Endothelial cell (in vitro differentiated cells): ENCODE results near the gene ALDOA. TPM values are rescaled to one million over a fixed set of nuclear protein-coding genes. Genes with fewer than 3 reads are reported as not detected.

Experiments
- DNase-seq: peaks from one replicate; pipeline ENCODE4 v3.0.0; 2021; ENCODE audit warnings: low spot score
- H3K27ac Mint-ChIP-seq: one replicate; pipeline ENCODE4 v1.8.0; 2021; ENCODE audit warnings: mixed read lengths, inconsistent platforms; ENCODE audit not compliant: unreplicated experiment
- H3K27me3 Mint-ChIP-seq: one replicate; pipeline ENCODE4 v1.8.0; 2021; ENCODE audit warnings: mild to moderate bottlenecking, moderate library complexity, mixed read lengths, inconsistent platforms; ENCODE audit not compliant: unreplicated experiment
- H3K36me3 Mint-ChIP-seq: one replicate; pipeline ENCODE4 v1.8.0; 2021; ENCODE audit warnings: mild to moderate bottlenecking, low read depth, mixed read lengths, inconsistent platforms; ENCODE audit not compliant: unreplicated experiment
- H3K4me1 Mint-ChIP-seq: one replicate; pipeline ENCODE4 v1.8.0; 2021; ENCODE audit warnings: mild to moderate bottlenecking, mixed read lengths, inconsistent platforms; ENCODE audit not compliant: unreplicated experiment
- H3K4me3 Mint-ChIP-seq: one replicate; pipeline ENCODE4 v1.8.0; 2021; ENCODE audit warnings: mild to moderate bottlenecking, mixed read lengths, inconsistent platforms; ENCODE audit not compliant: unreplicated experiment
- H3K9me3 Mint-ChIP-seq: one replicate; pipeline ENCODE4 v1.8.0; 2021; ENCODE audit warnings: mixed read lengths, inconsistent platforms; ENCODE audit not compliant: unreplicated experiment
- total RNA-seq: library from RNA; stranded (reverse); fragmentation: NEBNext Ultra II Directional; extraction: Animal tissue kit (Norgen Biotek cat#: 25700); gene quantifications from one replicate; pipeline ENCODE4 v1.2.1, GENCODE V29; 2021; ENCODE audit not compliant: unreplicated experiment
- TF ChIP-seq, protein P1 (sequence below): fragments of 200-600 bp; sonication (generic); IDR thresholded peaks from one replicate; pipeline ENCODE4 v1.5.0; 2021; ENCODE audit warnings: antibody characterized with exemption; ENCODE audit not compliant: unreplicated experiment

Gene ALDOA
- total RNA-seq, 1 donor from 2014 or later = 551 TPM

DNA sequence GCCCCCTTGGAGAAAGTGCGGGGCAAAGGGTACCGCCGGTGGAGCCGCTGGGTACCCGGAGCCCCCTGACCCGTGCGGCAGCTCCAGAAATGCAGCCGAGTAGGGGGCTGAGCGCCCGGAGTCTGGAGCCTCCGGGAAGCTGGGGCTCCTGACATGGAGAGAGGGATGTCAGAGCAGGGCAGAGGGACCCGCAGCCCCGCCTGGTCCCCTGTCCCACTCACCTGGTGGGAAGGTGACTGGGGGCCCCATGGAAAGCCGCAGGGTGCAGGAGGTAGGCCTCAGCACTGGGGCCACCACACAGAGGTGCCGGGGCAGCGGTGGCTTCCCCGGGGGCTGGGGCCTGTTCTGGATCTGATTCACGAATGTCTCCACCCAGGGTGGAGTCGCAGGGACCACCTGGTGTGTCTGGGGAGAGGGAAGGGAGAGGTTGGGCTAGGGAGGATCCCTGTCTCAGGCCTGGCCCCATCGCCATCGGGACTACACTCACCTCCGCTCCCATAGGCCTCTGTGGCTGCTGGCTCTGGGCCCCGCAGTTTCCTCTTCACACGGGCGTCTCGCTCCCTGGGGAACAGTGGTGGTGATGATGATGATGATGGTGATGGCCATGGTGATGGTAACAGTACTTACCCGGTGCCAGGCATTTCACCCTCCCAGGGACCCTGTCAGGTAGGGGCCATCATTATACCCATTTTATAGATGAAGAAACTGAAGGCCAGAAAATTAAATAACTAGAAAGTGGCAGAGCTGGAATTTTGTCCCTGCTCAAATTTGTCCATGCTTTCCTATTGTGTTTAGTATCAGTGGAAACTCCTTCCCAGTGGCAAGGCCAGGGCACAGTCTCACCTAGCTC lies 21.0 kb downstream of the ALDOA start:
- Mint-ChIP-seq H3K27ac (no peak overlapping the region), H3K4me3 (no peak overlapping the region), H3K27me3 (peaks cover 17% of the 10 kb centered on the region), H3K36me3 (peaks cover 33% of the 10 kb centered on the region), H3K4me1 (peaks cover 9% of the 10 kb centered on the region), H3K9me3 (no peaks in the 10 kb centered on the region)
- TF ChIP-seq, protein P1, sequence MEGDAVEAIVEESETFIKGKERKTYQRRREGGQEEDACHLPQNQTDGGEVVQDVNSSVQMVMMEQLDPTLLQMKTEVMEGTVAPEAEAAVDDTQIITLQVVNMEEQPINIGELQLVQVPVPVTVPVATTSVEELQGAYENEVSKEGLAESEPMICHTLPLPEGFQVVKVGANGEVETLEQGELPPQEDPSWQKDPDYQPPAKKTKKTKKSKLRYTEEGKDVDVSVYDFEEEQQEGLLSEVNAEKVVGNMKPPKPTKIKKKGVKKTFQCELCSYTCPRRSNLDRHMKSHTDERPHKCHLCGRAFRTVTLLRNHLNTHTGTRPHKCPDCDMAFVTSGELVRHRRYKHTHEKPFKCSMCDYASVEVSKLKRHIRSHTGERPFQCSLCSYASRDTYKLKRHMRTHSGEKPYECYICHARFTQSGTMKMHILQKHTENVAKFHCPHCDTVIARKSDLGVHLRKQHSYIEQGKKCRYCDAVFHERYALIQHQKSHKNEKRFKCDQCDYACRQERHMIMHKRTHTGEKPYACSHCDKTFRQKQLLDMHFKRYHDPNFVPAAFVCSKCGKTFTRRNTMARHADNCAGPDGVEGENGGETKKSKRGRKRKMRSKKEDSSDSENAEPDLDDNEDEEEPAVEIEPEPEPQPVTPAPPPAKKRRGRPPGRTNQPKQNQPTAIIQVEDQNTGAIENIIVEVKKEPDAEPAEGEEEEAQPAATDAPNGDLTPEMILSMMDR = no peak
- DNase-seq = no peak

DNA sequence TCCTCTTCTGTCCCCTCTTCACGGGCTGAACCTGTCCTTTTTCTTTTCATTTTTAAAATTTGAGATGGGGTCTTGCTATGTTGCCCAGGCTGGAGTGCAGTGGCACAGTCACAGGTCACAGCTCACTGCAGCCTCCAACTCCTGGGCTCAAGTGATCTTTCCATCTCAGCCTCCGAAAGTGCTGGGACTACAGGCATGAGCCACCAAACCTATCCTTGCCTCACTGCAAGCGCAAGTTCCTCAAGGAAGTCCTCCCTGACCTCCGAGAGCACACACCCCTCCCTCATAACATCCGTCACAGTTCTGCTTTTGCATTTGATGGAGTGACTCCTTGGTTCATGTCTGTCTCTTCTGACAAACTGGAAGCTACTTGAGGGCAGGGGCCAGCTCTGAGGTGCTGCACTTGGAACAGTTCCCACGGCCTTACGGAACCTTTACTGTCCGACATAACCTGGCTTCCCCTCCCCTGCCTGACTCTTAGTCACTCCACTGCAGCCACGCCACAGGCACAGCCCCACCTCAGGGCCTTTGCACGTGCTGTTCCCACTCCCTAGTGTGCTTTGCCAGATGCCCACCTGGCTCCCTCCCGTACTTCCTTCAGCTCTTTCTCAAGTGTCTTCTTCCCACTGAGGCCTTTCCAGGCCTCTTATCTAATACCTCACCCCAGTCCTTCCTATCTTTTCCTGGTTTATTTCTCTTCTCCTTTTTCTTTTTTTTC lies 21.8 kb downstream of the ALDOA start:
- Mint-ChIP-seq H3K27ac (peak overlapping the region; percentile 65), H3K36me3 (peaks cover 27% of the 10 kb centered on the region), H3K9me3 (no peaks in the 10 kb centered on the region), H3K27me3 (peaks cover 14% of the 10 kb centered on the region), H3K4me1 (peaks cover 13% of the 10 kb centered on the region), H3K4me3 (peak overlapping the region; percentile 44)
- TF ChIP-seq, protein P1 = no peak
- no peak for DNase-seq

DNA sequence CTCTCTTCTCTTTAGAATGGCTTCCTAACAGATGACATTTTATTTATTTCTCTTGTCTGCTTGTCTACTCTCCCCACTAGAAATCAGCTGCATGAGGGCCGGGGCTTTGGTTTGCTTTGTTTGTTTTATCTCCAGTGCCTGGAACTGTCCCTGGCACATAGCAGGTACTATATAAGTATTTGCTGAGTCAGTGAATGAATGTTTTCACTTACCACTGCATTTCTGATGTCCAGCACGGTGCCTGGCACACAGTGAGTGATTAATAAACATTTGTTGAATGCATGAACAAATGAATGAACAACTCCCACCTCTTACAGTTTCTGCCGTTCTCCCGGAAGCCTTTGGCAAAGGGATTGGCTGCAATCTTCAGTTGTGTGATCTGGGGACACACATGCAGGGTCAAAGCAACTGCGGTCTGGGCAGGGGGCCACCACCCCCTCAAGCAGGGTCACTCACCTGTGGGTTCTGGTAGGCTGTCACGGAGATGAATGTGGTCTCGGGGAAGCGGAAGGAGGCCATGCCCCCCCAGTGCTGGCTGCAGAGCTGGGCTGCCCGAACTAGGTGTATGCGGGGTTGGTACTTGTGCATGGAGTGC lies 22.8 kb downstream of the ALDOA start:
- Mint-ChIP-seq H3K4me1 (peaks cover 13% of the 10 kb centered on the region), H3K9me3 (no peaks in the 10 kb centered on the region), H3K36me3 (peaks cover 18% of the 10 kb centered on the region), H3K4me3 (peak overlapping the region; percentile 71), H3K27me3 (peaks cover 14% of the 10 kb centered on the region), H3K27ac (peak overlapping the region; percentile 70)
- no peak for DNase-seq
- TF ChIP-seq, protein P1 = no peak

DNA sequence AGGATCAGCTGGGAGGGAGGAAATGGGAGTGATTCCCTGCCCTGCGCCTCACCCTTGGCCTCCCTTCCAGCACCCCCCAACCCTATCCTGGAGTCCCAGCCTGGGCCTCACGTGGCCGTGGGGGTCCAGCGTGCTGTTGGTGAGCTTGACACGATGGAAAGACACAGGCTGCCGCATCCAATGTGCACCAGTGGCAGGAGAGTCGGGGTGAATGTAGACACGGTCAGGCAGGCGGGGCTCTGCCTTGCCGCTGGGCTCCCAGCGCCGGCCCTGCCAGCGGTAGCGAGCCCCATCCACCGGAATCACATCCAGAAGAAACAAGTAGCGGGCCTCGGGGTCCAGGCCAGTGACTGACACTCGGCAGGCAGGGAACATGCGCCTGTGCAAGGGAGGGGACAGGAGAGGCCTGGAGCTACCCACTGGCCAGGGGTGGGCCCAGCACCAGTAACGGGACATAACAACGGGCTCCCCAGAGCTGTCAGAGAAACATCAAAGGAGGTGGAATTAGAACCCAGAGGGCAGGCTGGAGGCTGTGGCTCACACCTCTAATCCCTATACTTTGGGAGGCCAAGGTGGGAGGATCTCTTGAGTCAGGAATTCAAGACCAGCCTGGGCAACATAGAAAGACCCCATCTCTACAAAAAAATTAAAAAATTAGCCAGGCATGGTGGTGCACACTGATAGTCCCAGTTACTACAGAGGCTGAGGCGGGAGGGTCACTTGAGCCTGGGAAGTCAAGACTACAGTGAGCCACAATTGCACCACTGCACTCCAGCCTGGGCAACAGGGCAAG lies 23.5 kb downstream of the ALDOA start:
- Mint-ChIP-seq H3K4me1 (peaks cover 13% of the 10 kb centered on the region), H3K9me3 (no peaks in the 10 kb centered on the region), H3K27ac (no peak overlapping the region), H3K36me3 (peaks cover 17% of the 10 kb centered on the region), H3K4me3 (no peak overlapping the region), H3K27me3 (peaks cover 14% of the 10 kb centered on the region)
- no peak for DNase-seq
- TF ChIP-seq, protein P1 = no peak
